ACHN (cell line): ENCODE measurements around the gene ADAMTSL2.

Experiments used
- DNase-seq: peaks from one replicate; pipeline ENCODE4 v3.0.0-alpha.2; 2015
- in situ Hi-C: cut with HindIII; loops from 2 replicates; pipeline ENCODE4 v1.10.0; 2017; ENCODE audit warnings: low sequenced_read_pairs, low pct_ligation_motif_present, low pct_unique_long_range_greater_than_20kb

The ADAMTSL2 gene

GRCh38 chr9:133604856-133605255 lies 70.4 kb downstream of the ADAMTSL2 start:
- DNase-seq: no peak
- in situ Hi-C loops: no loop called here

- no peak for DNase-seq
- in situ Hi-C loops: no loop called here
These were observed 70.9 kb downstream of the ADAMTSL2 start for GRCh38 chr9:133605446-133605845.

- in situ Hi-C loops: no loop called here
- no peak for DNase-seq
These were observed 71.6 kb downstream of the ADAMTSL2 start for GRCh38 chr9:133605856-133606707.

- DNase-seq: no peak
- in situ Hi-C loops: no loop called here
These were observed 72.2 kb downstream of the ADAMTSL2 start for GRCh38 chr9:133606708-133607025.

- in situ Hi-C loops: no loop called here
- no peak for DNase-seq
These were observed 72.9 kb downstream of the ADAMTSL2 start for GRCh38 chr9:133607381-133607780.

GRCh38 chr9:133607976-133608375 lies 73.5 kb downstream of the ADAMTSL2 start:
- no peak for DNase-seq
- in situ Hi-C loops: no loop called here

- DNase-seq: no peak
- in situ Hi-C loops: no loop called here
These were observed 73.9 kb downstream of the ADAMTSL2 start for GRCh38 chr9:133608382-133608781.

GRCh38 chr9:133608889-133609288 lies 74.4 kb downstream of the ADAMTSL2 start:
- in situ Hi-C loops: no loop called here
- no peak for DNase-seq

- in situ Hi-C loops: no loop called here
- peak; percentile 43 for DNase-seq
These were observed 75.0 kb downstream of the ADAMTSL2 start, which contains the start of gene FAM163B for GRCh38 chr9:133609311-133610098. TSS of gene FAM163B (minus strand) at chr9:133609389. CDS start at chr9:133580223, 29,166 bp downstream.

GRCh38 chr9:133610845-133611244 lies 76.3 kb downstream of the ADAMTSL2 start:
- in situ Hi-C loops: no loop called here
- DNase-seq: no peak

- in situ Hi-C loops: no loop called here
- no peak for DNase-seq
These were observed 77.5 kb downstream of the ADAMTSL2 start for GRCh38 chr9:133612051-133612450.

GRCh38 chr9:133612816-133613215 lies 78.3 kb downstream of the ADAMTSL2 start:
- in situ Hi-C loops: no loop called here
- DNase-seq: no peak

- no peak for DNase-seq
- in situ Hi-C loops: no loop called here
These were observed 78.9 kb downstream of the ADAMTSL2 start for GRCh38 chr9:133613432-133613831.

- DNase-seq: no peak
These were observed 79.6 kb downstream of the ADAMTSL2 start for GRCh38 chr9:133614056-133614455.

GRCh38 chr9:133614678-133615077 lies 80.2 kb downstream of the ADAMTSL2 start:
- in situ Hi-C loops: no loop called here
- DNase-seq: no peak

More at GRCh38 chr9:133614056-133614455, 79.6 kb downstream of the ADAMTSL2 start:
- in situ Hi-C loops: no loop called here

GRCh38 chr9:133615186-133615585 lies 80.7 kb downstream of the ADAMTSL2 start:
- no peak for DNase-seq
- in situ Hi-C loops: no loop called here

GRCh38 chr9:133615606-133616188 lies 81.2 kb downstream of the ADAMTSL2 start:
- in situ Hi-C loops: no loop called here
- no peak for DNase-seq

GRCh38 chr9:133616643-133617405 lies 82.3 kb downstream of the ADAMTSL2 start:
- in situ Hi-C loops: no loop called here
- no peak for DNase-seq

- DNase-seq: no peak
- in situ Hi-C loops: no loop called here
These were observed 84.2 kb downstream of the ADAMTSL2 start for GRCh38 chr9:133618726-133619125.
